OCI-LY3 (cell line): ENCODE measurements around the gene CPT1A.

Experiments
- EZH2phosphoT487 ChIP-seq: fragments of 200-600 bp; shearing (Covaris generic); IDR thresholded peaks from 2 replicates; pipeline ENCODE4 v1.6.1; 2018; ENCODE audit warnings: antibody characterized with exemption, mixed run types, low read depth
- TF ChIP-seq, protein P1 (sequence below): fragments of 200-600, 300-600 bp; sonication (generic); IDR thresholded peaks from 2 replicates; pipeline ENCODE4 v1.5.1; 2014; ENCODE audit warnings: antibody characterized with exemption, low read length, low read depth

DNA sequence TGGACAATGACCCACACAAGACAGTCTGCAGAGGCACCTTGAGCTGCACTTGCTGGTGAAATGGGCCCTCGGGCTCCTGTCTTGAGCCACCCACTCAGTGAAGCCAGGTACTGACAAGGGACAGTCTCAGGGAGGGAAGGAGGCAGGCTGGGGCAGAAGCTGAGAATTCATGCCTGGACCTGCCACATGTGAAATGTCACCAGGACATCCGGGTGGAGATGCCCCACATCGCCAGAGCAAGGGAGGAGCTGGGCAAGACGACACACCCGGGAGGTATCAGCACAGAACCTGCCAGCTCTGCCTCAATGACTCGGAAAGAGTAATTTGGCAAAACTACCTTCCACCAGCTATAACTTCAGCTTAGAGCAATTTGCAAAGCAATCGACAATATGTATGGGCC, 23.5 kb downstream of the CPT1A start:
- TF ChIP-seq, protein P1, sequence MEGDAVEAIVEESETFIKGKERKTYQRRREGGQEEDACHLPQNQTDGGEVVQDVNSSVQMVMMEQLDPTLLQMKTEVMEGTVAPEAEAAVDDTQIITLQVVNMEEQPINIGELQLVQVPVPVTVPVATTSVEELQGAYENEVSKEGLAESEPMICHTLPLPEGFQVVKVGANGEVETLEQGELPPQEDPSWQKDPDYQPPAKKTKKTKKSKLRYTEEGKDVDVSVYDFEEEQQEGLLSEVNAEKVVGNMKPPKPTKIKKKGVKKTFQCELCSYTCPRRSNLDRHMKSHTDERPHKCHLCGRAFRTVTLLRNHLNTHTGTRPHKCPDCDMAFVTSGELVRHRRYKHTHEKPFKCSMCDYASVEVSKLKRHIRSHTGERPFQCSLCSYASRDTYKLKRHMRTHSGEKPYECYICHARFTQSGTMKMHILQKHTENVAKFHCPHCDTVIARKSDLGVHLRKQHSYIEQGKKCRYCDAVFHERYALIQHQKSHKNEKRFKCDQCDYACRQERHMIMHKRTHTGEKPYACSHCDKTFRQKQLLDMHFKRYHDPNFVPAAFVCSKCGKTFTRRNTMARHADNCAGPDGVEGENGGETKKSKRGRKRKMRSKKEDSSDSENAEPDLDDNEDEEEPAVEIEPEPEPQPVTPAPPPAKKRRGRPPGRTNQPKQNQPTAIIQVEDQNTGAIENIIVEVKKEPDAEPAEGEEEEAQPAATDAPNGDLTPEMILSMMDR = no peak
- TF ChIP-seq EZH2phosphoT487 = no peak
